Hematopoietic multipotent progenitor cell (in vitro differentiated cells): ENCODE data around the gene TSFM. TPM values are rescaled to one million over a fixed set of nuclear protein-coding genes. Genes with fewer than 3 reads are reported as not detected.

Experiments used
- DNase-seq, 3 donors: peaks; one replicate each; pipeline ENCODE4 v3.0.0-alpha.2; 2011 to 2015; ENCODE audit warnings: low read depth in 2 of 3, low spot score in 2 of 3
- total RNA-seq: library from RNA; depleted of rRNA; stranded (reverse); fragments of >200 nt; gene quantifications from one replicate; pipeline ENCODE4 v1.2.3, GENCODE V29; 2012

The TSFM gene
- total RNA-seq, 1 donor, result 15.6 TPM

GRCh38 chr12:57745485-57745881 is 37.1 kb upstream of the TSFM start:
- DNase-seq, result no peak

GRCh38 chr12:57746025-57746424 is 36.6 kb upstream of the TSFM start:
- DNase-seq, result no peak

DNA sequence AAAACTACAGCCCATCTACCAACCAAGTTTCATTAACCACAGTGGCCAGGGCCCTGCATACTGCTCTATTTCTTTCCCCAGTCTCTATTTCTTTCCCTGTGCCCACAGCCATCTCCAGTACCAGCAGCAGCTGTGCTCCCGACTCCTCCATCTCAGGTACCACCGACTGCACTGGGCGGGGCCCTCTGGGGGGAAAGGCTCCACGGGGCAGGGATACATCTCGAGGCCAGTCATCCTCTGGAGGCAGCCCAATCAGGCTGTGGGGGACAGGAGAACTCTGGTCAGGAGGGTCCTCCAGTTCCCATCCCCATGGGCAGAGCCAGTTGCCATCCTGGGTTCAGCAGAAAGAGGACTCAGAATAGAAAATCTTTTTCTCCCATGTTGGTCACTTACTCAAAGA is 33.5 kb upstream of the TSFM start:
- DNase-seq, result no peak

DNA sequence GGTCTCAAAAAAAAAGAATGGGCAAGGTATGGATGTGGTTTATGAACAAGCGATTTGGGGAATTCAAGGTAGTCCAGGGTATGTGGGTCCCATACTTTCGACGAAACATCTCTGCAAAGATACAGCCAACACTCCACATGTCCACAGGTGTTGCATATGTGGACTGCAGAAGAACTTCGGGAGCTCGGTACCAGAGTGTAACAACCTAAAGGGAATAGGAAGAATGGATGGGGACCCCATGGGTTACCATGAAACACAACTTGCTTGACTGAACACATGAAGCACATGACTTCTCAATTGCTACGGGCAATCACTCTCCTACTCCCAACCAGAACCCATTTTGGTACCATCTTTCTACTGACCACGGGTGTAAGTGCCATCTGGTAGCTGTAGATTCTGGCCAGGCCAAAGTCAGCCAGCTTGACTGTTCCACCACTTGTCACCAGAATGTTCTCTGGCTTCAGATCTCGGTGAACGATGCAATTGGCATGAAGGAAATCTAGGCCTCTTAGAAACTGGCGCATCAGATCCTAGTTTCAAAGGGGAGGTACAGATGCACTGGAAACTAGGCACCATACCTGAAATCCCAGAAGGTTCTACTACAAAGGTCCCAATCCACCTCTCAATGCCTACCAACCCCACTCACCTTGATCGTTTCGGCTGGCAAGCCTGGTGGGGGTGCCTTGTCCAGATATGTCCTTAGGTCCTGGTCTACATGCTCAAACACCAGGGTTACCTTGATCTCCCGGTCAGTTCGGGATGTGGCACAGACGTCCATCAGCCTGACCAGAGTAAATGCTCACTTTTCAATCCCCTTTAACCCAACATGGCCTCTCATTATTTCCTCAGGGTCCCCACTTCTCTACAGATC is 31.8 kb upstream of the TSFM start:
- no peak for DNase-seq

- no peak for DNase-seq
Measured at GRCh38 chr12:57751432-57751787, 31.2 kb upstream of the TSFM start.

DNA sequence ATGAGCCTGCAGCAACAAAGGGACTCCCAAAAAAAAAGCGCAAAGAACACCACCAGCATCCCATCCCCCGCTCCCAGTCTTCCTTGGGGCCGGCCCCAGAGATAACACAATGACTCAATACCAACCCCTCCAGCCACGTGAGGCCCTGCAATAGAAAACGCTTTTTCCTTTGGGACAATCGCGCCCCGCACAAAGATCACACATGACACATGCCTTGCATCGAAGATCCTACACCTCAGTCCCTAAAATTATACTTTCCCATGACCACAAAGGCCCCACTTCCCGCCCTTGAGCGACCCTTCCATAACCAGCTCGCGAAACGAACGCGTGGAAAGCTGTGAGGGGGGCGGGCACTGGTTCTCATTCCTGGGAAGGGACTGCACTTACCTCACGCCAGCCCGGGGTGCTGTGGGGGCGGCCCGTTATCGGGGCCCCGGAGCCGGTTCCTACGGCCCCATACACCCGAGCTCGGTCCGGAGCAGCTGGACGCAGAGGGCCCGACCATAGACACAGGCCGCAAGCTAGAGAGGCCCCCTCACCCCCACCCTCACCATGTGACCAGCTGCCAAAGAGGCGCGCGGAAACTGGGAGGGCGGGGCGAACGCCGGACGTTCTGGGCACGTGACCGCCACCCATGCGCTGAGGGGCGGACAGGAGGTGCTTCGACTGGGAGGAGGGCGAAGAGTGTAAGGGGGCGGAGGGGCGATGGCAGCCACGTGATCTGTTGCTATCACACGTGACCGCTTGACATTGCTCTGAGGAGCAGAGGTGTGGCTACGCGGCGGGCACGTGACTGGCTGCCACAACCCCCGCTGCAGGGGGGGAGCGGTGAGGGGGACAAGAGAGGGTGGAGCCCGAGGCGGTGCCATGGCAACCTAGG is 30.6 kb upstream of the TSFM start, which contains the start of gene CDK4:
TSS of gene CDK4 (minus strand) at position 523 of the 880 bp plus-strand sequence. CDS start 593 bp downstream, outside the sequence.
- DNase-seq, result peak; percentile 94 to 100 (median 100)

DNA sequence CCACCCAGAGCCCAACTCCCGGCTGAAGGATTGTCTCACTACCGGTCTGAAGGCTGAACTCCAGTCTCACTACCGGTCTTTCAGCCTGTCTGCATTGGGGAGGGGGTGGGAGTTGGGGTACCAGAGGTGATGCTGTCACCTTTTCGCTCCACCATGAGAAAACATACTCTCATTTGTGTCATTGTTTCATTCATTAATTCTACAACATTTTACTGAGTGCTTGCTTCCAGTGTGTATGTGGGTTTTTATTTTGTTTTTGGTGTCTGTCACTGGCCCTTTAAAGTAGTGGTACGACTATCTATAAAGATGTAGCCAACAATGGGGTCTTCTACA is 30.0 kb upstream of the TSFM start:
- DNase-seq, result no peak

DNA sequence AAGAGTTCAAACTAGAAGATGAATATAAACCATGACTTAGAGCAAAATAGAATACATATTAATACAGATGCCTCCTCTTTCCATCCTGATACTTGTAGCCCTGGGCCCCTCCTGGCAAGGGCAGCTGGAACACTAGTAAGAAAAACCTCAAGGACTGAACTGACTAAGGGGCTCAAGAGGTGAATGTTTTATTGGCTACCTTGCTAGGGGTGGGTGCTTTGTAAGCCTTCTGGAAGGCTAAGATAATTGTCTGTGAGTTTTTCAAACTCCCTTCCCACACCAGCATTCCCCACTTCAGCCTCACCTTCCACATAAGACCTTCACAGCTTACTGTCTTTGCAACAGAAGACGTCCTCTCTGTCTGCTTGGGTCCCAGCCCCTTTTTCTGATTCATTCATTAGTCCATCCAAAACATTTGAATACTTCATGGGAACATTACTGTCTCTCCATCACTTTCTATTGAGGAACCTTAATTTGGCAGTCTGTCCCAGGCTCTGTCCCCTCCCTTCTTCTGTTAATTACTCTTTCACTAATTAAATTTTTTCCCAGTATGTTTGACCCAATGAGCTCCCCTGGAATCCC is 28.7 kb upstream of the TSFM start:
- DNase-seq, result no peak

GRCh38 chr12:57754411-57755193 is 28.0 kb upstream of the TSFM start, which contains the start of gene MARCHF9:
Gene MARCHF9 (plus strand): TSS chr12:57755103. CDS start chr12:57755529, 426 bp downstream.
- peak; percentile 62 to 76 (median 64) for DNase-seq

DNA sequence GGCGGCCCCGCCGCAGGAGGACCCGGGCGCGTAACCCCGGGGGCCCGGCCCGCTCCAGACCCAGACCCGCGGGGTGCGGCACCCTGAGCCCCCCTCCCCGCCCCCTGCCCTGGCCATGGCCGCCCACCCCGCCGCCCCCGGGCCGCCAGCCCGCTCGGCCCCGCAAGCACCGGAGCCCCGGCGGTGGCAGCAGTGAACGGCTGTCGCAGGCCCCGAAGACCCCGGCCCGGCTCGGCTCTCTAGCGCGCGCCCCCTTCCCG is 27.5 kb upstream of the TSFM start:
- DNase-seq, result no peak

- no peak for DNase-seq
Measured at GRCh38 chr12:57755454-57756372, 26.9 kb upstream of the TSFM start.

GRCh38 chr12:57756406-57757341 is 25.9 kb upstream of the TSFM start:
- peak in 2 of 3 donors; percentile 67 to 81 for DNase-seq

DNA sequence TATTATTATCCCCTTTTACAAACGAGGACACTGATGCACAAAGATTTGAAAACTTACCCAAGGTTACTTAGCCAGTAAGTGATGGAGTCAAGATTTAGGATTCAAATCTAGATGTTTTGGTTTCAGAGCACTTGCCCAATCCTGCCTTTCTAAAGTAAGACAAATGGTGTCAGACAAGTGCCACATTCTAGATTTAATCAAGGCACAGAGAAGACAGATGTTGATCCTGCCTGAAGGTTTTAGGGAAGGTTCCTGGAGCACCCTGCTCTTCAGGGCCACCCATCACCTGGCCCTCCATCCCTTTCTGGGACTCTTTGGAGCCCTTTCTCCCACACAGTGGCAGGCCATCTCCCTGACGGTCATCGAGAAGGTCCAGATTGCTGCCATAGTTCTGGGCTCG is 24.8 kb upstream of the TSFM start:
- DNase-seq, result no peak

DNA sequence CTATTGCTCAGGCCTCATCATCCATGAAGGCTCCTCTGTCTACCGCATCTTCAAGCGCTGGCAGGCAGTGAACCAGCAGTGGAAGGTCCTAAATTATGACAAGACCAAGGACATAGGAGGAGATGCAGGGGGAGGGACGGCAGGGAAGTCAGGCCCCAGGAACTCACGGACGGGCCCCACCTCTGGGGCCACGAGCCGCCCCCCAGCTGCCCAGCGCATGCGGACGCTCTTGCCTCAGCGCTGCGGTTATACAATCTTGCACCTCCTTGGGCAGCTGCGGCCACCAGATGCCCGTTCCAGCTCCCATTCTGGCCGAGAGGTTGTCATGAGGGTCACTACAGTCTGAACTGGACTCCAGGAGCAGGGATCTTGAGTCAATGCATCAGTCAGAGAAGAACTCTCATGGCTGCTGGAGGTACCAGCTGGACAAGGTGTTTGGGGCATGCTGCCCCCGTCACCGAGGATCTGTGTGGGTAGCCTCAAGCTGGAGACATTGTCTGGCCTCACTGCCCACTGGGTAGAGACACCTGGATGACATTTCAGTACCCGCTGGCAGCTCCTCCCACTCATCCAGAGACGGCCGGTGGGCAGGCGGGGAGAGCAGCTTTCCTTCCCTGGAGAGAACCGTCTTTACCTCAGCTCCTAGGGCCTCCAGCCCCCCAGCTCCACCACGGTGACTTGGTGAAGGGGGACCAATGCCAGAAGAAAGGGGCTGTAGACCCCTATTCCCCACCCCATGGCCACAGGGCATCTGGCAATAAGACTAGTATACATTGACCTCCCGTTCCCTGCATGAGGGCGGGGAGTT is 23.8 kb upstream of the TSFM start:
- DNase-seq, result no peak

- peak in 2 of 3 donors; percentile 39 to 65 for DNase-seq
Measured at GRCh38 chr12:57759360-57759980, 23.1 kb upstream of the TSFM start.

GRCh38 chr12:57760347-57760982 is 22.1 kb upstream of the TSFM start:
- no peak for DNase-seq
